A549 (cell line): ENCODE measurements around the gene EIF4G3. TPM values are rescaled to one million over a fixed set of nuclear protein-coding genes. Genes with fewer than 3 reads are reported as not detected.

Experiments
- ATAC-seq, 2 experiments: fragments of 200-7000 bp in 1 of 2; fragments of >200 bp in 1 of 2; cut with Nextera tagmentation in 1 of 2; cut with Tn5 transposase in 1 of 2; 3 replicates each; pipeline versions ENCODE4 v1.8.0 to v1.9.1; 2018 to 2020; ENCODE audit warnings: mild to moderate bottlenecking in 1 of 2, moderate library complexity in 1 of 2
- CTCF ChIA-PET: fragments of 300-600 bp; sonication (Branson Sonifier 250); formaldehyde crosslinking; extraction: SDS; loops from one replicate; lab custom pipeline; 2021; ENCODE audit warnings: antibody characterized with exemption, inconsistent platforms; lab: Yijun Ruan, JAX
- POLR2A ChIA-PET: fragments of 350-600 bp; formaldehyde crosslinking; extraction: SDS; loops from one replicate; lab custom pipeline; 2021; ENCODE audit warnings: antibody characterized with exemption, inconsistent platforms; lab: Yijun Ruan, JAX
- DNase-seq, 2 experiments: peaks; one replicate each; pipeline versions ENCODE4 v3.0.0 to v3.0.0-alpha.2; 2011 to 2016; ENCODE audit warnings: low read depth in 1 of 2, low spot score in 1 of 2
- FAIRE-seq: peaks from 2 replicates; lab custom pipeline; 2011; peaks lifted over from hg19 to GRCh38; lab: Jason Lieb, UNC
- H3K27ac ChIP-seq, 2 experiments: fragments of >200 bp; sonication (Bioruptor Twin); formaldehyde crosslinking; 3 replicates each; pipeline ENCODE4 v1.5.1; 2016 to 2017
- H3K4me1 ChIP-seq: fragments of >200 bp; sonication (Bioruptor Twin); formaldehyde crosslinking; 3 replicates; pipeline ENCODE4 v1.6.1; 2016
- H3K4me2 ChIP-seq: fragments of >200 bp; sonication (Bioruptor Twin); formaldehyde crosslinking; 3 replicates; pipeline ENCODE4 v1.6.1; 2016
- H3K4me3 ChIP-seq: fragments of >200 bp; sonication (Bioruptor Twin); formaldehyde crosslinking; 3 replicates; pipeline ENCODE4 v1.5.1; 2016
- H3K9me3 ChIP-seq: fragments of >200 bp; sonication (Bioruptor Twin); formaldehyde crosslinking; 3 replicates; pipeline ENCODE4 v1.6.1; 2016
- CBX8 ChIP-seq: fragments of 200-600 bp; sonication (generic); IDR thresholded peaks from 2 replicates; pipeline ENCODE4 v1.6.1; 2016
- CHD4 ChIP-seq: fragments of 200-600 bp; sonication (generic); IDR thresholded peaks from 2 replicates; pipeline ENCODE4 v1.6.1; 2016; ENCODE audit warnings: antibody characterized with exemption, mild to moderate bottlenecking, borderline replicate concordance
- EHMT2 ChIP-seq: fragments of 200-600 bp; sonication (generic); IDR thresholded peaks from 2 replicates; pipeline ENCODE4 v1.6.1; 2016; ENCODE audit warnings: antibody characterized with exemption, low read depth, mild to moderate bottlenecking, moderate library complexity
- FOSB ChIP-seq: fragments of 250-450 bp; sonication (Bioruptor Pico); IDR thresholded peaks from 2 replicates; pipeline ENCODE4 v1.5.0; 2020; ENCODE audit warnings: mild to moderate bottlenecking, moderate library complexity
- GATA3 ChIP-seq: IDR thresholded peaks from 2 replicates; pipeline ENCODE4 v1.6.1; 2012; ENCODE audit warnings: borderline replicate concordance
- HDAC2 ChIP-seq: fragments of 200-600 bp; sonication (generic); IDR thresholded peaks from 2 replicates; pipeline ENCODE4 v1.6.1; 2016
- HOXB5 ChIP-seq: fragments of 250-450 bp; sonication (Bioruptor Pico); IDR thresholded peaks from 2 replicates; pipeline ENCODE4 v1.5.0; 2020; ENCODE audit warnings: mild to moderate bottlenecking, moderate library complexity
- JUN ChIP-seq, 2 experiments: fragments of >200 bp; sonication (Bioruptor Twin); formaldehyde crosslinking; IDR thresholded peaks; 2 replicates in 1 of 2; 3 replicates in 1 of 2; pipeline ENCODE4 v1.6.1; 2016 to 2017
- KDM5A ChIP-seq: fragments of 200-600 bp; sonication (generic); IDR thresholded peaks from 2 replicates; pipeline ENCODE4 v1.6.1; 2016; ENCODE audit warnings: antibody characterized with exemption, mild to moderate bottlenecking
- MYC ChIP-seq: IDR thresholded peaks from 2 replicates; pipeline ENCODE4 v1.6.1; 2012; ENCODE audit warnings: mild to moderate bottlenecking, inconsistent platforms, low read length, improper control_type of control experiment, borderline replicate concordance
- NR3C1 ChIP-seq: fragments of >200 bp; sonication (Bioruptor Twin); formaldehyde crosslinking; IDR thresholded peaks from 3 replicates; pipeline ENCODE4 v1.6.1; 2017
- PHF8 ChIP-seq: fragments of 200-600 bp; sonication (generic); IDR thresholded peaks from 2 replicates; pipeline ENCODE4 v1.6.1; 2016; ENCODE audit warnings: low read depth, mild to moderate bottlenecking, antibody characterized with exemption, moderate library complexity, borderline replicate concordance
- POLR2A ChIP-seq: IDR thresholded peaks from 2 replicates; pipeline ENCODE4 v1.6.1; 2012; ENCODE audit warnings: mild to moderate bottlenecking, low read length
- RCOR1 ChIP-seq: fragments of 150-350 bp; IDR thresholded peaks from 2 replicates; pipeline ENCODE4 v1.6.1; 2014; ENCODE audit warnings: antibody characterized with exemption, low read length, low read depth
- RFX5 ChIP-seq: fragments of 450-650 bp; IDR thresholded peaks from 2 replicates; pipeline ENCODE4 v1.7.1; 2014; ENCODE audit warnings: antibody characterized with exemption, mild to moderate bottlenecking, moderate library complexity
- RNF2 ChIP-seq: fragments of 200-600 bp; sonication (generic); IDR thresholded peaks from 2 replicates; pipeline ENCODE4 v1.6.1; 2016; ENCODE audit warnings: low read depth, mild to moderate bottlenecking, antibody characterized with exemption, moderate library complexity, borderline replicate concordance
- TFCP2L1 ChIP-seq: fragments of 250-450 bp; sonication (Bioruptor Pico); IDR thresholded peaks from 2 replicates; pipeline ENCODE4 v1.5.0; 2021; ENCODE audit warnings: mild to moderate bottlenecking
- ZC3H11A ChIP-seq: fragments of 450-650 bp; IDR thresholded peaks from 2 replicates; pipeline ENCODE4 v1.6.1; 2014; ENCODE audit warnings: antibody characterized with exemption, mild to moderate bottlenecking
- ZFP36 ChIP-seq: fragments of 450-650 bp; IDR thresholded peaks from 2 replicates; pipeline ENCODE4 v1.6.1; 2014; ENCODE audit warnings: borderline replicate concordance; ENCODE audit not compliant: partially characterized antibody
- ZNF302 ChIP-seq: fragments of 250-450 bp; sonication (Bioruptor Pico); IDR thresholded peaks from 2 replicates; pipeline ENCODE4 v1.9.0; 2021; ENCODE audit warnings: inconsistent platforms, mild to moderate bottlenecking, moderate library complexity
- WGBS: methylation state at CpG from one replicate; pipeline ENCODE4 v1.1.6; 2017; ENCODE audit errors: missing lambda C conversion rate; 5-methylcytosine and 5-hydroxymethylcytosine counted together
- polyA plus RNA-seq, 4 experiments: library from polyadenylated mRNA; depleted of rRNA in 3 of 4; stranded (reverse); fragments of >200 nt; fragmentation: RNase III in 1 of 4; extraction: RNeasy Plus Mini Kit Qiagen cat#74134 plus additional on column Dnase treatment in 1 of 4; gene quantifications; 2 replicates in 3 of 4; 3 replicates in 1 of 4; pipeline ENCODE4 v1.2.3, GENCODE V29; 2011 to 2017
- TF ChIP-seq, protein P1 (sequence below): fragments of 450-650 bp; IDR thresholded peaks from 2 replicates; pipeline ENCODE4 v1.6.1; 2014; ENCODE audit warnings: antibody characterized with exemption
- TF ChIP-seq, protein P2 (sequence below): fragments of 250-450 bp; sonication (Bioruptor Pico); IDR thresholded peaks from 2 replicates; pipeline ENCODE4 v1.5.0; 2021; ENCODE audit warnings: mild to moderate bottlenecking, moderate library complexity, borderline replicate concordance
- TF ChIP-seq, protein P3 (sequence below): IDR thresholded peaks from 2 replicates; pipeline ENCODE4 v1.6.1; 2012
- TF ChIP-seq, protein P4 (sequence below): fragments of >200 bp; sonication (Bioruptor Twin); formaldehyde crosslinking; IDR thresholded peaks from 3 replicates; pipeline ENCODE4 v1.5.1; 2016
- TF ChIP-seq, protein P5 (sequence below): fragments of >200 bp; sonication (Bioruptor Twin); formaldehyde crosslinking; IDR thresholded peaks from 3 replicates; pipeline ENCODE4 v1.6.1; 2016

The EIF4G3 gene
- polyA plus RNA-seq, 2 of the 4 experiments (the other 2 are of a cell fraction), result 25.0 to 51.3 TPM

DNA sequence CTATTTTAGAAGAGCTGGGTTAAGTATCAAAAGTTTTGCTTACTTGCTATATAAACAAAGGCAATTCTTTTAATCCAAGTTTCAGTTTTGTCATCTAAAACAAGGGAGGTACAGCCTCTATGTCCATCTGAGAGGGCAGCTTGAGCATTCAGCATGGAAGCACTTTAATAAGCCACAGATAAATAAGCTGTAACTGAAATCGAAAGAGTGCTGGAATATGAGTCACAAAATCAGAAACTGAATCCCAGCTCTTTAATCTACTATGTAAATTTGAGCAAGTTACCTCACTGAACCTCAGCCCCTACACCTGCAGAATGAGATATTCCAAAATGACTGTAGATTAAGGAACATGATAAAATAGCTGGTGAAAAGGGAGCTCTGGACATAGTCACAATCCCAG, 309.6 kb downstream of the EIF4G3 start:
- Histone ChIP-seq H3K4me1 (peaks cover 31% of the 10 kb centered on the region), H3K27ac (peak overlapping the region in 1 of 2 experiments; percentile 42; a peak in 1 of 6 replicates), H3K4me2 (no peak overlapping the region), H3K9me3 (no peaks in the 10 kb centered on the region), H3K4me3 (no peak overlapping the region)
- FAIRE-seq (no peak), ATAC-seq (no peak), DNase-seq (no peak)
- TF ChIP-seq, protein P1, sequence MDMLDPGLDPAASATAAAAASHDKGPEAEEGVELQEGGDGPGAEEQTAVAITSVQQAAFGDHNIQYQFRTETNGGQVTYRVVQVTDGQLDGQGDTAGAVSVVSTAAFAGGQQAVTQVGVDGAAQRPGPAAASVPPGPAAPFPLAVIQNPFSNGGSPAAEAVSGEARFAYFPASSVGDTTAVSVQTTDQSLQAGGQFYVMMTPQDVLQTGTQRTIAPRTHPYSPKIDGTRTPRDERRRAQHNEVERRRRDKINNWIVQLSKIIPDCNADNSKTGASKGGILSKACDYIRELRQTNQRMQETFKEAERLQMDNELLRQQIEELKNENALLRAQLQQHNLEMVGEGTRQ, result no peak
- TF ChIP-seq POLR2A, result no peak
- no peak for TF ChIP-seq ZFP36
- TF ChIP-seq FOSB (CRISPR knock-in tag), result no peak
- no peak for TF ChIP-seq ZNF302 (CRISPR knock-in tag)
- no peak for TF ChIP-seq GATA3
- TF ChIP-seq, protein P2, sequence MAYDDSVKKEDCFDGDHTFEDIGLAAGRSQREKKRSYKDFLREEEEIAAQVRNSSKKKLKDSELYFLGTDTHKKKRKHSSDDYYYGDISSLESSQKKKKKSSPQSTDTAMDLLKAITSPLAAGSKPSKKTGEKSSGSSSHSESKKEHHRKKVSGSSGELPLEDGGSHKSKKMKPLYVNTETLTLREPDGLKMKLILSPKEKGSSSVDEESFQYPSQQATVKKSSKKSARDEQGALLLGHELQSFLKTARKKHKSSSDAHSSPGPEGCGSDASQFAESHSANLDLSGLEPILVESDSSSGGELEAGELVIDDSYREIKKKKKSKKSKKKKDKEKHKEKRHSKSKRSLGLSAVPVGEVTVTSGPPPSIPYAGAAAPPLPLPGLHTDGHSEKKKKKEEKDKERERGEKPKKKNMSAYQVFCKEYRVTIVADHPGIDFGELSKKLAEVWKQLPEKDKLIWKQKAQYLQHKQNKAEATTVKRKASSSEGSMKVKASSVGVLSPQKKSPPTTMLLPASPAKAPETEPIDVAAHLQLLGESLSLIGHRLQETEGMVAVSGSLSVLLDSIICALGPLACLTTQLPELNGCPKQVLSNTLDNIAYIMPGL (CRISPR knock-in tag), result no peak
- no peak for TF ChIP-seq NR3C1
- TF ChIP-seq, protein P3, sequence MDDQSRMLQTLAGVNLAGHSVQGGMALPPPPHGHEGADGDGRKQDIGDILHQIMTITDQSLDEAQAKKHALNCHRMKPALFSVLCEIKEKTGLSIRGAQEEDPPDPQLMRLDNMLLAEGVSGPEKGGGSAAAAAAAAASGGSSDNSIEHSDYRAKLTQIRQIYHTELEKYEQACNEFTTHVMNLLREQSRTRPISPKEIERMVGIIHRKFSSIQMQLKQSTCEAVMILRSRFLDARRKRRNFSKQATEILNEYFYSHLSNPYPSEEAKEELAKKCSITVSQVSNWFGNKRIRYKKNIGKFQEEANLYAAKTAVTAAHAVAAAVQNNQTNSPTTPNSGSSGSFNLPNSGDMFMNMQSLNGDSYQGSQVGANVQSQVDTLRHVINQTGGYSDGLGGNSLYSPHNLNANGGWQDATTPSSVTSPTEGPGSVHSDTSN, result no peak
- no peak for TF ChIP-seq TFCP2L1 (CRISPR knock-in tag)
- TF ChIP-seq KDM5A, result no peak
- no peak for TF ChIP-seq EHMT2
- TF ChIP-seq, protein P4, sequence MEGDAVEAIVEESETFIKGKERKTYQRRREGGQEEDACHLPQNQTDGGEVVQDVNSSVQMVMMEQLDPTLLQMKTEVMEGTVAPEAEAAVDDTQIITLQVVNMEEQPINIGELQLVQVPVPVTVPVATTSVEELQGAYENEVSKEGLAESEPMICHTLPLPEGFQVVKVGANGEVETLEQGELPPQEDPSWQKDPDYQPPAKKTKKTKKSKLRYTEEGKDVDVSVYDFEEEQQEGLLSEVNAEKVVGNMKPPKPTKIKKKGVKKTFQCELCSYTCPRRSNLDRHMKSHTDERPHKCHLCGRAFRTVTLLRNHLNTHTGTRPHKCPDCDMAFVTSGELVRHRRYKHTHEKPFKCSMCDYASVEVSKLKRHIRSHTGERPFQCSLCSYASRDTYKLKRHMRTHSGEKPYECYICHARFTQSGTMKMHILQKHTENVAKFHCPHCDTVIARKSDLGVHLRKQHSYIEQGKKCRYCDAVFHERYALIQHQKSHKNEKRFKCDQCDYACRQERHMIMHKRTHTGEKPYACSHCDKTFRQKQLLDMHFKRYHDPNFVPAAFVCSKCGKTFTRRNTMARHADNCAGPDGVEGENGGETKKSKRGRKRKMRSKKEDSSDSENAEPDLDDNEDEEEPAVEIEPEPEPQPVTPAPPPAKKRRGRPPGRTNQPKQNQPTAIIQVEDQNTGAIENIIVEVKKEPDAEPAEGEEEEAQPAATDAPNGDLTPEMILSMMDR, result no peak
- WGBS, result 64% methylated on average over 1 of the region's 1 CpG
- ChIA-PET POLR2A (interaction anchor here (1.0 kb wide), 1 partner anchor 81 kb away, joined by 4 read pairs; no protein-coding TSS in a partner anchor), CTCF (no interaction called here)

DNA sequence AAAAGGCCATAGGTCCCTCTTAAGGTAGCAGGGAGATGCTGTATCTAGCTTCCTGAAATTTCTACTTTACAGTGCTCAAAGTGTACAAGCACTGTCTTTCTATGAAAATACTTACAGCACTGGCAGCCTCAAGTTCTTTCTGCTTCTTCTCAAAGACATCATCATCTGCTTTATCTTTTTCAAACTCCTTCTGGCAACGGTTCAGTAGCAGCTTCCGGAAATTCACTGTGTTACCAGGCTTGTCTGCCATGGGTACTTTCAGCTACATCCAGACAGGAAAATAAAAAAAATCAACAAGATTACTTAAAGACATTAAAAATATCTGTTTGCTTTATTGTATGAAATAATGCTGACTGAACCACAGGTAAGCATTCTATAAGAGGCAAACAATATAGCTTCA, 311.7 kb downstream of the EIF4G3 start:
- TF ChIP-seq JUN (IDR thresholded peaks at IDR 0.05) (no peak), NR3C1 (no peak), MYC (no peak), EHMT2 (no peak), RCOR1 (no peak), CBX8 (no peak), HOXB5 (CRISPR knock-in tag) (no peak), RNF2 (no peak), PHF8 (no peak), ZFP36 (no peak), RFX5 (no peak), CHD4 (no peak), GATA3 (no peak), ZC3H11A (no peak), KDM5A (no peak), HDAC2 (no peak), POLR2A (no peak)
- TF ChIP-seq, protein P5, sequence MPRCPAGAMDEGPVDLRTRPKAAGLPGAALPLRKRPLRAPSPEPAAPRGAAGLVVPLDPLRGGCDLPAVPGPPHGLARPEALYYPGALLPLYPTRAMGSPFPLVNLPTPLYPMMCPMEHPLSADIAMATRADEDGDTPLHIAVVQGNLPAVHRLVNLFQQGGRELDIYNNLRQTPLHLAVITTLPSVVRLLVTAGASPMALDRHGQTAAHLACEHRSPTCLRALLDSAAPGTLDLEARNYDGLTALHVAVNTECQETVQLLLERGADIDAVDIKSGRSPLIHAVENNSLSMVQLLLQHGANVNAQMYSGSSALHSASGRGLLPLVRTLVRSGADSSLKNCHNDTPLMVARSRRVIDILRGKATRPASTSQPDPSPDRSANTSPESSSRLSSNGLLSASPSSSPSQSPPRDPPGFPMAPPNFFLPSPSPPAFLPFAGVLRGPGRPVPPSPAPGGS, result no peak
- no peak for FAIRE-seq

More for the DNA sequence above, 311.7 kb downstream of the EIF4G3 start:
- WGBS, result 93% methylated on average over 2 of the region's 2 CpGs
- Histone ChIP-seq H3K9me3 (no peaks in the 10 kb centered on the region), H3K4me2 (no peak overlapping the region), H3K4me1 (peaks cover 15% of the 10 kb centered on the region), H3K27ac (peak overlapping the region in 1 of 2 experiments; percentile 17; a peak in 1 of 6 replicates), H3K4me3 (no peak overlapping the region)
- DNase-seq (no peak), ATAC-seq (no peak)
- POLR2A ChIA-PET, result no interaction called here
- CTCF ChIA-PET, result no interaction called here
